Daoy (cell line): Measurements from ENCODE around the gene N4BP2L1. TPM values are rescaled to one million over a fixed set of nuclear protein-coding genes. Genes with fewer than 3 reads are reported as not detected.

Experiments used
- DNase-seq: peaks from one replicate; pipeline ENCODE4 v3.0.0-alpha.2; 2015; ENCODE audit warnings: low read depth
- total RNA-seq: library from RNA; depleted of rRNA; stranded (reverse); fragments of >200 nt; shearing (Covaris generic); gene quantifications from 2 replicates; pipeline ENCODE4 v1.2.3, GENCODE V29; 2014

The N4BP2L1 gene
- total RNA-seq, 1 experiment from 2014 or later, result 0.34 TPM

GRCh38 chr13:32431361-32431760, 3.4 kb upstream of the N4BP2L1 start:
- no peak for DNase-seq

- no peak for DNase-seq
Observed at GRCh38 chr13:32430018-32430747, 2.3 kb upstream of the N4BP2L1 start.

- no peak for DNase-seq
Observed at GRCh38 chr13:32429433-32429909, 1.5 kb upstream of the N4BP2L1 start.

GRCh38 chr13:32428581-32429432, 877 bp upstream of the N4BP2L1 start:
- DNase-seq, result no peak

GRCh38 chr13:32426990-32427851, 709 bp downstream of the N4BP2L1 start:
- no peak for DNase-seq

GRCh38 chr13:32426191-32426989, 1.5 kb downstream of the N4BP2L1 start:
- peak; percentile 24 for DNase-seq

- no peak for DNase-seq
Observed at GRCh38 chr13:32425158-32425557, 2.8 kb downstream of the N4BP2L1 start.

GRCh38 chr13:32423592-32423991, 4.3 kb downstream of the N4BP2L1 start:
- no peak for DNase-seq

GRCh38 chr13:32419862-32420261, 8.1 kb downstream of the N4BP2L1 start:
- no peak for DNase-seq

- DNase-seq, result no peak
Observed at GRCh38 chr13:32417995-32418394, 9.9 kb downstream of the N4BP2L1 start.

GRCh38 chr13:32415019-32415418, 12.9 kb downstream of the N4BP2L1 start:
- no peak for DNase-seq

GRCh38 chr13:32414580-32414979, 13.3 kb downstream of the N4BP2L1 start:
- DNase-seq, result no peak

GRCh38 chr13:32413284-32413683, 14.6 kb downstream of the N4BP2L1 start:
- no peak for DNase-seq

GRCh38 chr13:32409561-32410421, 18.1 kb downstream of the N4BP2L1 start:
- DNase-seq, result no peak

GRCh38 chr13:32409001-32409313, 19.0 kb downstream of the N4BP2L1 start:
- no peak for DNase-seq

- DNase-seq, result no peak
Observed at GRCh38 chr13:32408296-32409000, 19.5 kb downstream of the N4BP2L1 start.

- DNase-seq, result no peak
Observed at GRCh38 chr13:32407854-32408253, 20.1 kb downstream of the N4BP2L1 start.

- no peak for DNase-seq
Observed at GRCh38 chr13:32403108-32403507, 24.8 kb downstream of the N4BP2L1 start.

- no peak for DNase-seq
Observed at GRCh38 chr13:32391101-32391619, 36.8 kb downstream of the N4BP2L1 start.
